ENCODE results near the gene KLHL35. TPM values are rescaled to one million over a fixed set of nuclear protein-coding genes. Genes with fewer than 3 reads are reported as not detected.

KLHL35 gene
- total RNA-seq, 1 experiment from 2014 or later: 1.3 TPM

DNA sequence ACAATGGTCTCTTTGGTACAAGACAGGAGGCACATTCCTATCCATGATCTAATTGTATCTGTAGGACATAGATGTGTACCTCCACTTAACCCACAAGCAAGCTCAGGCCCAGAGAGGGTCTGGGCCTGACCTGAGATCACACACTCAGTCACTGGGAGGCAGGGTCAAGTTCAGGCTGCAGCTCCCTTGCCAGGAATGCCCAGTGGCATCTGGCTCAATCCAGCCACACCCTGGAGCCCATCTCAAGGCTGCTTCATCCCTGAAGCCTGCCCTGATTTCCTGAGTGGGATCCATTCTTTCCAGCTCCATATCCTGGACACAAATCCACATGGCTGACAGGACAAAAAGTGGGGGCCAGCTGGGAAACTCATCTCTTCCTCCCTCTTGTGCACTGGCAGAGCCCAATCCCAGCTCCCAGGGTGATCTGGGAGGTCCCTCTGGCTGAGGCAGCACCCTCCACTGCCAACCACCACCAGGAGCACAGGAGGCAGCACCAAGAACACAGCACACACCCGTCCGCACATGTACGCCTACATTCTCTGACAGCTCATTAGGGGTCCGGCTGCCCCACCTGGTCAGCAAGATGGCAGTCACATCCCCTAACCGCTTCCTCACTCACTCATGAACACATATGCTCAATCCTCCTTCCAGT is 39.2 kb upstream of the KLHL35 start:
- BruUV-seq (replicated peaks): no TSS peak
- TF ChIP-seq, protein P1, sequence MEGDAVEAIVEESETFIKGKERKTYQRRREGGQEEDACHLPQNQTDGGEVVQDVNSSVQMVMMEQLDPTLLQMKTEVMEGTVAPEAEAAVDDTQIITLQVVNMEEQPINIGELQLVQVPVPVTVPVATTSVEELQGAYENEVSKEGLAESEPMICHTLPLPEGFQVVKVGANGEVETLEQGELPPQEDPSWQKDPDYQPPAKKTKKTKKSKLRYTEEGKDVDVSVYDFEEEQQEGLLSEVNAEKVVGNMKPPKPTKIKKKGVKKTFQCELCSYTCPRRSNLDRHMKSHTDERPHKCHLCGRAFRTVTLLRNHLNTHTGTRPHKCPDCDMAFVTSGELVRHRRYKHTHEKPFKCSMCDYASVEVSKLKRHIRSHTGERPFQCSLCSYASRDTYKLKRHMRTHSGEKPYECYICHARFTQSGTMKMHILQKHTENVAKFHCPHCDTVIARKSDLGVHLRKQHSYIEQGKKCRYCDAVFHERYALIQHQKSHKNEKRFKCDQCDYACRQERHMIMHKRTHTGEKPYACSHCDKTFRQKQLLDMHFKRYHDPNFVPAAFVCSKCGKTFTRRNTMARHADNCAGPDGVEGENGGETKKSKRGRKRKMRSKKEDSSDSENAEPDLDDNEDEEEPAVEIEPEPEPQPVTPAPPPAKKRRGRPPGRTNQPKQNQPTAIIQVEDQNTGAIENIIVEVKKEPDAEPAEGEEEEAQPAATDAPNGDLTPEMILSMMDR (IDR thresholded peaks at IDR 0.05; ENCODE audit: unreplicated experiment): no peak
- H3K27me3 Mint-ChIP-seq (ENCODE audit: unreplicated experiment): peaks cover 44% of the 10 kb centered on the region
- CTCF ChIA-PET: no interaction called here
- H3K36me3 Mint-ChIP-seq (ENCODE audit: insufficient read depth, unreplicated experiment): no peaks in the 10 kb centered on the region
- intact Hi-C loops (cut with micrococcal nuclease; ENCODE audit: unreplicated experiment): no loop called here
- no peak overlapping the region for H3K4me3 Mint-ChIP-seq (ENCODE audit: low read depth, unreplicated experiment)
- H3K27ac Mint-ChIP-seq (ENCODE audit: unreplicated experiment): no peak overlapping the region
- DNase-seq: no peak
- no peaks in the 10 kb centered on the region for H3K9me3 Mint-ChIP-seq (ENCODE audit: low read depth, unreplicated experiment)
- no peaks in the 10 kb centered on the region for H3K4me1 Mint-ChIP-seq (ENCODE audit: low read depth, unreplicated experiment)

DNA sequence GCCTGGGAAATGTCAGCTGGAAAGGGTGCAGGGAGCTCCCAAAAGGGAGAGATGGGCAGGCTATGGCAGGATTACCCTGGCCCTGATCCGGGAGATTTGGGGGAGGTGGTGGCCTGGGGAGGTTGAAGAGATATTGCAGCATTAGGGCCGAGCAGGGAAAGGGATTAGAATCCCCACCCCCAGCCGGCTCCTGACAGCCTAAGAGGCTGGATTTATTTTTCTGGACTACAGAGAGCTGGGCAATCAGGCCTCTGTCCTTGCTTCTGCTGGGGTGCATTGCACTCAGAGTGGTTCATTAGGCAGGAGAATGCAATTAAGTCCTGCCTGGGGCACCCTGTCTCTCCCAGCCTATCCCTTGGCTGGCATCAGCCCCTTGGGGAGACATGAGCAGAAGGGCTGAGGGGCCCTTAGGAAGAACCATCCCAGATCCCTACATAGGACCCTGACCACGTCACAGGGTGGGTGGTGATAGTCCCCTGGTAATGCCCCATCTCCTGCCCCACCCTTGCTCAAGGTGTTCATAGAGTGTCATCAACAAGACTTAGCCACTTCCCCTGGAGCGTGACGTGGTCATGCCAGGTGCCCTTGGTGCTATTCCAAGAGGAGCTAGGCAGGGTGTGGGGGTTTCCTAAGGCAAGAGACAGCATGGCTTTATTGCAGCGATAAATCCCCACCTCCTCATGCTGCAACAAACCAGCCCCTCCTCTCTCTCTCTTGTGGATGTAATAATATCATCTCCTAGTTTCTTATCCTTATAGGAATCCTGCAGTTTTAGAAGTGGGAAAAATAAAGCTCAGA is 38.4 kb upstream of the KLHL35 start:
- no peak for DNase-seq

DNA sequence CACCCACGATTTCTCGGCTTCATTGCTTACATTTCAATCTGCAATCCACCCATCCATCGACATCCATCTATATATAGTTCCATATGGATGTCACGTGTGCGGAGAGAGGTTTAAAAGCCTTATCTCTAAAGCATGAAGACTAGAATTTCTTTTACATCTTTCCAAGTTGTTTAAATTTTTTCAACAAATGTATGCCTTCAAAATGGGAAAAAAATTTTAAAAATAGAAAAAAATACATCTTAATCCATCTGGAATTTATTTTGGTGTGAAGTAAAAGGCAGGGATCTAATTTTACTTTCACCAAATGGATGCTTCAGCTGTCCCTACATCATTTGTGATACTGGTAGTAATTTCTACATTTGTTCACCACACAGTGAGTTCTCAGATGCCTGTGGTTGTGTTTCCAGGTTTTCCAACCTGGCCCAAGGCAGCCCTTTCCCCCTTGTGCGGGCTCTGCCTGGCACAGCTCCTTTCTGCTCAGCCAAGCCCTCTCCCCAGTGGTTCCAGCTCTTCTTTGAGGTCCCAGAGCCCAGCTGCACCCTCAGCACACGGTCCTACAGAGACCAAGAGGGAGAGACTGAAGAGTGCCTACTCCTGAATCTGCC is 37.6 kb upstream of the KLHL35 start:
- Mint-ChIP-seq H3K27ac (ENCODE audit: unreplicated experiment) (no peak overlapping the region), H3K36me3 (ENCODE audit: insufficient read depth, unreplicated experiment) (no peaks in the 10 kb centered on the region), H3K4me3 (ENCODE audit: low read depth, unreplicated experiment) (no peak overlapping the region), H3K27me3 (ENCODE audit: unreplicated experiment) (peaks cover 49% of the 10 kb centered on the region), H3K9me3 (ENCODE audit: low read depth, unreplicated experiment) (no peaks in the 10 kb centered on the region), H3K4me1 (ENCODE audit: low read depth, unreplicated experiment) (peaks cover 9% of the 10 kb centered on the region)
- intact Hi-C loops (cut with micrococcal nuclease; ENCODE audit: unreplicated experiment): no loop called here
- TF ChIP-seq, protein P1 (IDR thresholded peaks at IDR 0.05; ENCODE audit: unreplicated experiment): no peak
- CTCF ChIA-PET: no interaction called here
- no TSS peak for BruUV-seq (replicated peaks)
- DNase-seq: no peak

More for the DNA sequence above, 38.4 kb upstream of the KLHL35 start:
- peaks cover under 1% of the 10 kb centered on the region for H3K4me1 Mint-ChIP-seq (ENCODE audit: low read depth, unreplicated experiment)
- H3K36me3 Mint-ChIP-seq (ENCODE audit: insufficient read depth, unreplicated experiment): no peaks in the 10 kb centered on the region
- no TSS peak for BruUV-seq (replicated peaks)
- TF ChIP-seq, protein P1 (IDR thresholded peaks at IDR 0.05; ENCODE audit: unreplicated experiment): no peak
- peaks cover 44% of the 10 kb centered on the region for H3K27me3 Mint-ChIP-seq (ENCODE audit: unreplicated experiment)
- H3K27ac Mint-ChIP-seq (ENCODE audit: unreplicated experiment): no peak overlapping the region
- no peaks in the 10 kb centered on the region for H3K9me3 Mint-ChIP-seq (ENCODE audit: low read depth, unreplicated experiment)
- CTCF ChIA-PET: no interaction called here
- intact Hi-C loops (cut with micrococcal nuclease; ENCODE audit: unreplicated experiment): no loop called here
- no peak overlapping the region for H3K4me3 Mint-ChIP-seq (ENCODE audit: low read depth, unreplicated experiment)

DNA sequence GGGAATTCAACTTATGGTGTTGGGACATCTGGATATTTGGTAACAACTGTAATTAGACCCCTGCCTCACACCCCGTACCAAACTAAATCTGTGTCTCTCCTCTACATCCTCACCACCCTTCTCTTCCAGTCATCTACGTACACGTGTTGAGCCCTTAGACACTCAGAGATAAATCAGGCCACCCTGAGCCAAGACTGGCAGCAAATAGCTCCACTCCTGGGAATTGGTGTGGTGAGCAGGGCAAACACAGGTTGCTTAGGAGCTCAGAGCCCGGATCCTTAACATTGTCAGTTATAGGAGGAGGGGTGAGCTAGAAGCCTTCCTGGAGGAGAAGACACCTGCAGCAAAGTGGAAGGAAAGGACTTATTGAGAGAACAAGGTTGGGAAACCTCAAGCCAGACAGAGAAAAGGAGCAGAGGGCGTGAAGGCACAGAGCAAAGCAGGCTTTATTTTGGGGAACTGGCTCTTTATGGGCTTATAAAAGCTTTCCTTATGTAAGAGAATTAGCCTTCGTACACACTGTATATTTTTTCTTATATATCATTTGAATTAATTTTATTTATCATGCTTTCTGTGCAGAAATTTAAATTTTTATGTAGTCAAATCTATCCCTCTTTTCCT is 36.9 kb upstream of the KLHL35 start:
- peaks cover 10% of the 10 kb centered on the region for H3K4me1 Mint-ChIP-seq (ENCODE audit: low read depth, unreplicated experiment)
- no peaks in the 10 kb centered on the region for H3K9me3 Mint-ChIP-seq (ENCODE audit: low read depth, unreplicated experiment)
- no peaks in the 10 kb centered on the region for H3K36me3 Mint-ChIP-seq (ENCODE audit: insufficient read depth, unreplicated experiment)
- TF ChIP-seq, protein P1 (IDR thresholded peaks at IDR 0.05; ENCODE audit: unreplicated experiment): no peak
- no peak overlapping the region for H3K4me3 Mint-ChIP-seq (ENCODE audit: low read depth, unreplicated experiment)
- CTCF ChIA-PET: no interaction called here
- peaks cover 56% of the 10 kb centered on the region for H3K27me3 Mint-ChIP-seq (ENCODE audit: unreplicated experiment)
- BruUV-seq (replicated peaks): no TSS peak
- intact Hi-C loops (cut with micrococcal nuclease; ENCODE audit: unreplicated experiment): no loop called here
- no peak for DNase-seq
- no peak overlapping the region for H3K27ac Mint-ChIP-seq (ENCODE audit: unreplicated experiment)

All from Calu3 (cell line).